SK-N-MC (cell line): ENCODE measurements around the gene TYK2.

Experiments used
- EZH2 ChIP-seq: fragments of 200-600 bp; sonication (generic); IDR thresholded peaks from one replicate; pipeline ENCODE4 v1.6.1; 2017; ENCODE audit warnings: antibody characterized with exemption
- FOXP2 ChIP-seq: optimal IDR thresholded peaks from 2 replicates; pipeline ENCODE3; 2011; ENCODE audit warnings: mild to moderate bottlenecking, moderate library complexity; ENCODE audit not compliant: insufficient read depth; ENCODE audit errors: extremely low read length, control extremely low read depth
- POLR2AphosphoS5 ChIP-seq: IDR thresholded peaks from 2 replicates; pipeline ENCODE4 v1.6.1; 2012; ENCODE audit warnings: mild to moderate bottlenecking, low read depth, low read length, borderline replicate concordance

DNA sequence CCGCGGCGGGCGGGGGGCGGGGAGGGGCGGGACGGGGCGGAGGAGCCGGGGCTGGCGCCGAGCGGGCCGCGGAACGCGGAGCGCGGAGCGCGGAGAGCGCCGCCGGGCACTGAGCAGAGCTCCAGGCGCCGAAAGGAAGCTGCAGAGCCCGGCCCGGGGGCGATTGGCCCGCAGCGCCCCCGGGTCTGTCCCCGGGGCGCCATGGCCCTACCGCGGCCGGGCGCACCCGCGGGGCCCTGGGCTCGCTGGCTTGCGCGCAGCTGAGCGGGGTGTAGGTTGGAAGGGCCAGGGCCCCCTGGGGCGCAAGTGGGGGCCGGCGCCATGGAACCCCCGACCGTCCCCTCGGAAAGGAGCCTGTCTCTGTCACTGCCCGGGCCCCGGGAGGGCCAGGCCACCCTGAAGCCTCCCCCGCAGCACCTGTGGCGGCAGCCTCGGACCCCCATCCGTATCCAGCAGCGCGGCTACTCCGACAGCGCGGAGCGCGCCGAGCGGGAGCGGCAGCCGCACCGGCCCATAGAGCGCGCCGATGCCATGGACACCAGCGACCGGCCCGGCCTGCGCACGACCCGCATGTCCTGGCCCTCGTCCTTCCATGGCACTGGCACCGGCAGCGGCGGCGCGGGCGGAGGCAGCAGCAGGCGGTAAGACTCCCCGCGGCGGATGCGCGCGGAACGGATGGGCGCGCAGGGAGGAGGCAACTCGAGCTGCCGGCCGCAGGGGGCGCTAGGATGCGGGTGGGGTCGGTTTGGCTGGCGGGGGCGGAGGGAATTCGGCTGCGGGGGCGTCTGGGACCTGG lies 40.3 kb upstream of the TYK2 start, which contains the start of gene PDE4A:
- TF ChIP-seq EZH2 (no peak), POLR2AphosphoS5 (no peak), FOXP2 (peak; percentile 54)
